A549 treated with Hydrocortisone at 1 μM for 4 hours (cell line): ENCODE results near the gene ANKRD6. TPM values are rescaled to one million over a fixed set of nuclear protein-coding genes. Genes with fewer than 3 reads are reported as not detected.

ENCODE experiments used
- total RNA-seq: library from RNA; stranded (reverse); fragments of 200-300 nt; extraction: Qiagen RNA extraction; gene quantifications from 5 replicates; pipeline ENCODE4 v1.2.3, GENCODE V29; 2022

Gene ANKRD6
- total RNA-seq, result 1.5 to 2.4 TPM (median 1.8 TPM) in 5 replicates

DNA sequence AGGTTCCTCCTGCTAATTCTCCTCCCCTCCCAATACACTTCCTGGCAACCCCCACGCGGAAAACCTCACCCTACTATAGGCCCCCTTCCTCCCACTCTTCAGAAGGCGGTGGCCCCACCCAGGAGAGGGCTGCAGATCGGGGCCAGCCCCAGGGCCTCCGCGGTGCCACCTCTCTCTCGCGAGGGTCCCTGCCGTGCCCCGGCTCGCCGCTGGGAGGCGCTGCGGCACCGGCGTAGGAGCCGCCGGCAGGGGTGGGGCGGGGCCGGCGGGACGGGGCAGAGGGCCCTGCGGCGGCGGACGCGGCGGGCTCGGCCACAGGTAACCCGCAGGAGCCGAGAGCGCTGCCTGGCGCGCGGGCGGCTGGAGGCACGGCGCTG, at the start of gene ANKRD6:
Gene ANKRD6 (plus strand): TSS at position 278 of the 377 bp plus-strand sequence. CDS start 133,825 bp downstream, outside the sequence.

DNA sequence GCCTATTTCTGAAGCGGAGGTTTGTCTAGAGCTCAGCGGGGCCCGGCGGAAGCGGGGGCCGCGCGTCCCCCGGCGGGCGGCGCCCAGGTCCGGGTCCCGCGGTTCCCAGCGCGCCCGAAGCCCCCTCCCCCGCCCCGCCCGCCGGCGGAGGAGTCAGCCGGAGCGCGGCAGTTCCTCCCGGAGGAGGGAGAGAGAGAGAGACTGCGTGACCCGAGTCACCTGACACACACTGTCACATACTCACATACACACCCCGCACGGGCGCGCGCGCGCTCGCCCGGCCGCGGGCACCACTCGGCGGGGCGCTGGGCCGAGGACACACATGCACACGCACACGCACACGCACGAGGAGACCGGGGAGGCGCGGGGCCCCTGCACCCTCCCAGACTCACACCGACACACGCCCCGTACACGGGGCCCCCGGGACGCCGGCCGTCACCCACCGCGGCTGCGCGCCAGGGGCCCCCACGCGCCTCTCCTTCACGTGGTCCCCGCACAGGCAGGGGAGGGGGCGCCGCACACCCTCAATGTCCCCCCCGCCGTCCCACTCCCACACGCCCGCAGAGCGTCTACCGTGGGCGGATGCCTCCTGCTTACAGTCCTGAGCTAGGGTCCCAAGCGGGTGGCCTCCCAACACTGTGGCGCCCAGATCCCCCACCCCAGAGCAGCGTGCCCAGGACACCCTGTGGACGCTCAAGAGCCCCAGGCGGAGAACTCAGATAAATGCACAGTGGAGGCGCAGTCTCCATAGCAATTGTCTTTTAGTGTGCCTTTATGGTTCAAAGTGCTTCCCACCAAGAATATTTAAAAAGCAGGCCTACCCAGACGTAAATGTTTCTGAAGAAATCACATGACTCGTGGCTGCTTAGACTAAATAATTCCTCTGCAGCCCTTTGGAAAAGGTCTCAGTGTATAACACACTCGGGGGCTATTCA, 20.6 kb upstream of the ANKRD6 start, which contains the start of gene RRAGD:
Gene RRAGD (minus strand): TSS at position 203 of the 935 bp plus-strand sequence. CDS start 280 bp downstream, outside the sequence.

DNA sequence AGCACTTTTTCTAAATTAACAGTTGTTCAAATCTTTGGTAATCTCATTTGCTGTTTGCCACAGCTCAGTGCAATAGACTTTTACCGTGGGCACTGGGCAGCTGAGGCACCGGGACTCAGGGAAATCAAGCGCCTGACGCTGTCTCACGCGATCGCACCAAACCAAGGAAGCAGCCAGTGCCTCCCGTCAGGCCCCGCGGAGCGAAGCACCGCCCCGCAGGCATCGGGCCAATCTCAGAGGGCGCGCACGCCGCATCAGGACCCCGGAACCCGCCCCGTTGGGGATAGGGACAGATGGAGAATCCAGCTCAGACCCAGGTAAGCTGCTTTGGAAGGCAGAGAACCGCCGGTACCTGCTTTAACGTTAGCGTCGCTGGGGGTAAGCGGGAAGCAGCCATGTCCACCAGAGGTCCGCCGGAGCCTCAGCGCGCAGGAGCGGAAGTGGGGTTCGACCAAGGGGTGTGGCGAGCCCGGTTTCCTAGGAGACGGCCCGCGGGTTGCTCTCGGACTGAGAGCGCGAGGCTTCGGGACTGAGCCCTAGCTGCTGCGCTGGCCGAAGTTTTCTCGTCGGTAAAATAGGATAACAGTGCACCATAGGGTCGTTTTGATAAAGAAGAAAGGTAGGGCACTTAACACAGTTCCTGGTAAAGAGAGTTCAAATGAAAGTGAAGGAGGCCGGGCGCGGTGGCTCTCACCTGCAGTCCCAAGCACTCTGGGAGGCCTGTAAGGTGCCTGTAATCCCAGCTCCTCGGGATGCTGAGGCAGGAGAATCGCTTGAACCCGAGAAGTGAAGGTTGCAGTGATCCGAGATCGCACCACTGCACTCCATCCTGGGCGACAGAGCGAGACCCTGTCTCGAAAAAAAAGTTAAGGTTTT, 205.6 kb downstream of the ANKRD6 start, which contains the start of gene LYRM2:
Gene LYRM2 (minus strand): TSS at position 428 of the 876 bp plus-strand sequence. CDS start 31 bp downstream, at position 397.

Other genes starting within 250 kb of the ANKRD6 start
- gene GABRR1, start 215.8 kb upstream of the ANKRD6 start, total RNA-seq, result not detected in 5 replicates
- 0.06 to 0.09 TPM in 2 of 5 replicates, not detected in the others for gene GABRR2, start 117.9 kb upstream of the ANKRD6 start, total RNA-seq
- gene UBE2J1, start 80.4 kb upstream of the ANKRD6 start, total RNA-seq, result 12.1 to 17.4 TPM (median 14.5 TPM) in 5 replicates
- 3.5 to 4.8 TPM (median 4.6 TPM) in 5 replicates for gene RRAGD, start 20.9 kb upstream of the ANKRD6 start, total RNA-seq
- 28.9 to 38.9 TPM (median 29.9 TPM) in 5 replicates for gene LYRM2, start 205.6 kb downstream of the ANKRD6 start, total RNA-seq